Muscle layer of colon (tissue), 2 donors: Measurements from ENCODE around the gene H19.

Experiments
- H3K27ac ChIP-seq: one replicate; pipeline ENCODE4 v1.7.0; 2013; ENCODE audit warnings: low read depth, mild to moderate bottlenecking, low read length, moderate library complexity
- H3K27me3 ChIP-seq, 2 donors: one replicate each; pipeline ENCODE4 v1.7.0; 2013; ENCODE audit warnings: low read length in 2 of 2, mild to moderate bottlenecking in 2 of 2; ENCODE audit not compliant: insufficient read depth in 2 of 2, control insufficient read depth in 1 of 2
- H3K36me3 ChIP-seq: one replicate; pipeline ENCODE4 v1.7.0; 2013; ENCODE audit warnings: mild to moderate bottlenecking, low read length; ENCODE audit not compliant: insufficient read depth
- H3K4me1 ChIP-seq: one replicate; pipeline ENCODE4 v1.7.0; 2013; ENCODE audit warnings: mild to moderate bottlenecking, low read length; ENCODE audit not compliant: insufficient read depth
- H3K4me3 ChIP-seq, 2 donors: one replicate each; pipeline ENCODE4 v1.7.0; 2013; ENCODE audit warnings: low read length in 2 of 2, low read depth in 1 of 2, mild to moderate bottlenecking in 1 of 2, moderate library complexity in 1 of 2
- H3K9ac ChIP-seq: one replicate; pipeline ENCODE4 v1.7.0; 2013; ENCODE audit warnings: low read length
- H3K9me3 ChIP-seq: one replicate; pipeline ENCODE4 v1.7.0; 2013; ENCODE audit warnings: mild to moderate bottlenecking, low read length
- donor health status: abdominal sarcoma.
- donor health status: Adenocarcinoma of cecum.

Gene H19

GRCh38 chr11:1997755-1998154 is at the start of gene H19:
Gene H19, minus strand, starts transcription at chr11:1997842.
- Histone ChIP-seq H3K27me3 (no peaks in the 10 kb centered on the region), H3K4me1 (no peaks in the 10 kb centered on the region), H3K9me3 (no peaks in the 10 kb centered on the region), H3K4me3 (no peak within 1 kb of the TSS), H3K9ac (no peak within 1 kb of the TSS), H3K36me3 (no peaks in the 10 kb centered on the region), H3K27ac (no peak within 1 kb of the TSS)

GRCh38 chr11:2041963-2042362 is 44.3 kb upstream of the H19 start:
- no peak overlapping the region for H3K27ac ChIP-seq
- H3K36me3 ChIP-seq = no peaks in the 10 kb centered on the region
- no peaks in the 10 kb centered on the region for H3K4me1 ChIP-seq
- H3K4me3 ChIP-seq = no peak overlapping the region
- no peaks in the 10 kb centered on the region for H3K27me3 ChIP-seq
- no peaks in the 10 kb centered on the region for H3K9me3 ChIP-seq
- no peak overlapping the region for H3K9ac ChIP-seq

- Histone ChIP-seq H3K4me3 (no peak overlapping the region), H3K27ac (no peak overlapping the region)
Measured at GRCh38 chr11:2041153-2041552, 43.5 kb upstream of the H19 start.

GRCh38 chr11:2039198-2039759 is 41.6 kb upstream of the H19 start:
- no peak overlapping the region for H3K4me3 ChIP-seq
- no peaks in the 10 kb centered on the region for H3K9me3 ChIP-seq
- no peaks in the 10 kb centered on the region for H3K27me3 ChIP-seq
- H3K36me3 ChIP-seq = no peaks in the 10 kb centered on the region
- no peak overlapping the region for H3K27ac ChIP-seq
- H3K9ac ChIP-seq = no peak overlapping the region
- no peaks in the 10 kb centered on the region for H3K4me1 ChIP-seq

More at GRCh38 chr11:2041153-2041552, 43.5 kb upstream of the H19 start:
- Histone ChIP-seq H3K4me1 (no peaks in the 10 kb centered on the region), H3K36me3 (no peaks in the 10 kb centered on the region), H3K9ac (no peak overlapping the region), H3K27me3 (no peaks in the 10 kb centered on the region), H3K9me3 (no peaks in the 10 kb centered on the region)

GRCh38 chr11:2036863-2037486 is 39.3 kb upstream of the H19 start:
- H3K27me3 ChIP-seq = no peaks in the 10 kb centered on the region
- H3K9me3 ChIP-seq = no peaks in the 10 kb centered on the region
- H3K9ac ChIP-seq = no peak overlapping the region
- no peaks in the 10 kb centered on the region for H3K4me1 ChIP-seq
- no peak overlapping the region for H3K4me3 ChIP-seq
- no peaks in the 10 kb centered on the region for H3K36me3 ChIP-seq
- H3K27ac ChIP-seq = no peak overlapping the region

GRCh38 chr11:2035382-2035781 is 37.7 kb upstream of the H19 start:
- Histone ChIP-seq H3K36me3 (no peaks in the 10 kb centered on the region), H3K27me3 (no peaks in the 10 kb centered on the region), H3K9me3 (no peaks in the 10 kb centered on the region), H3K4me1 (no peaks in the 10 kb centered on the region), H3K9ac (no peak overlapping the region), H3K4me3 (no peak overlapping the region), H3K27ac (no peak overlapping the region)

GRCh38 chr11:2031058-2031457 is 33.4 kb upstream of the H19 start:
- Histone ChIP-seq H3K9ac (no peak overlapping the region), H3K27ac (no peak overlapping the region), H3K4me3 (no peak overlapping the region), H3K4me1 (no peaks in the 10 kb centered on the region), H3K9me3 (no peaks in the 10 kb centered on the region), H3K36me3 (no peaks in the 10 kb centered on the region), H3K27me3 (no peaks in the 10 kb centered on the region)

GRCh38 chr11:2027708-2028107 is 30.1 kb upstream of the H19 start:
- no peaks in the 10 kb centered on the region for H3K27me3 ChIP-seq
- H3K27ac ChIP-seq = no peak overlapping the region
- no peaks in the 10 kb centered on the region for H3K36me3 ChIP-seq
- no peaks in the 10 kb centered on the region for H3K9me3 ChIP-seq
- H3K4me1 ChIP-seq = no peaks in the 10 kb centered on the region
- no peak overlapping the region for H3K4me3 ChIP-seq
- H3K9ac ChIP-seq = no peak overlapping the region

- Histone ChIP-seq H3K4me1 (no peaks in the 10 kb centered on the region), H3K4me3 (no peak overlapping the region), H3K9me3 (no peaks in the 10 kb centered on the region), H3K27me3 (no peaks in the 10 kb centered on the region), H3K36me3 (no peaks in the 10 kb centered on the region), H3K9ac (no peak overlapping the region), H3K27ac (no peak overlapping the region)
Measured at GRCh38 chr11:2015025-2015424, 17.4 kb upstream of the H19 start.

GRCh38 chr11:2012440-2012839 is 14.8 kb upstream of the H19 start:
- Histone ChIP-seq H3K9me3 (no peaks in the 10 kb centered on the region), H3K9ac (no peak overlapping the region), H3K4me3 (no peak overlapping the region), H3K36me3 (no peaks in the 10 kb centered on the region), H3K4me1 (no peaks in the 10 kb centered on the region), H3K27me3 (no peaks in the 10 kb centered on the region), H3K27ac (no peak overlapping the region)

GRCh38 chr11:2004466-2004865 is 6.8 kb upstream of the H19 start:
- H3K36me3 ChIP-seq = no peaks in the 10 kb centered on the region
- H3K4me3 ChIP-seq = no peak overlapping the region
- H3K4me1 ChIP-seq = no peaks in the 10 kb centered on the region
- H3K9me3 ChIP-seq = no peaks in the 10 kb centered on the region
- no peaks in the 10 kb centered on the region for H3K27me3 ChIP-seq
- H3K27ac ChIP-seq = no peak overlapping the region
- no peak overlapping the region for H3K9ac ChIP-seq

GRCh38 chr11:2002807-2003206 is 5.2 kb upstream of the H19 start:
- H3K4me1 ChIP-seq = no peaks in the 10 kb centered on the region
- H3K27me3 ChIP-seq = no peaks in the 10 kb centered on the region
- H3K27ac ChIP-seq = no peak overlapping the region
- no peaks in the 10 kb centered on the region for H3K36me3 ChIP-seq
- no peak overlapping the region for H3K4me3 ChIP-seq
- no peak overlapping the region for H3K9ac ChIP-seq
- no peaks in the 10 kb centered on the region for H3K9me3 ChIP-seq
